Measurements from ENCODE around the gene TBCE. TPM values are rescaled to one million over a fixed set of nuclear protein-coding genes. Genes with fewer than 3 reads are reported as not detected.
"Not testable (repeated sequence)": the region's sequence is repeated elsewhere in the genome, so short reads cannot be mapped to it uniquely, and the experiment has no call there.

Gene TBCE
- total RNA-seq, 1 experiment from 2014 or later, result 45.6 TPM

DNA sequence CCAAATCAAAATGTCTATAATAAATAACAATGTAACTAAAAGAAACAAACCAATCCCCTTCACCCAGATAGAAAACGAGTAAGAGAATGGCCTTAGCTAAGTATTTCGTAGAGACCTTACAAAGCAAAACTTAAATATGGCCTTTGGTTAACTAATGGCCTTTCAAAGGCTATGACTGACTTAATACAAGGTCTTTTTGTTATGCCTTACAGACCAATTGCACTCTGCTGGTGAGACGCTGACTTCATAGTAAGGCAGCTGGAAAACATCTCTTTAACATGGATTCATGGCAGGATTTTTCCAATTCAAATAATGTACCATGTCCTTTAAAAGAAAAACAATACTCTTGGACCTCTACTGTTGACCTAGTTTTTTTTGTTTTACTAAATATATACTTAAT lies 15.8 kb upstream of the TBCE start:
- no peak overlapping the region for H3K4me3 Mint-ChIP-seq (ENCODE audit: unreplicated experiment)
- TF ChIP-seq, protein P1, sequence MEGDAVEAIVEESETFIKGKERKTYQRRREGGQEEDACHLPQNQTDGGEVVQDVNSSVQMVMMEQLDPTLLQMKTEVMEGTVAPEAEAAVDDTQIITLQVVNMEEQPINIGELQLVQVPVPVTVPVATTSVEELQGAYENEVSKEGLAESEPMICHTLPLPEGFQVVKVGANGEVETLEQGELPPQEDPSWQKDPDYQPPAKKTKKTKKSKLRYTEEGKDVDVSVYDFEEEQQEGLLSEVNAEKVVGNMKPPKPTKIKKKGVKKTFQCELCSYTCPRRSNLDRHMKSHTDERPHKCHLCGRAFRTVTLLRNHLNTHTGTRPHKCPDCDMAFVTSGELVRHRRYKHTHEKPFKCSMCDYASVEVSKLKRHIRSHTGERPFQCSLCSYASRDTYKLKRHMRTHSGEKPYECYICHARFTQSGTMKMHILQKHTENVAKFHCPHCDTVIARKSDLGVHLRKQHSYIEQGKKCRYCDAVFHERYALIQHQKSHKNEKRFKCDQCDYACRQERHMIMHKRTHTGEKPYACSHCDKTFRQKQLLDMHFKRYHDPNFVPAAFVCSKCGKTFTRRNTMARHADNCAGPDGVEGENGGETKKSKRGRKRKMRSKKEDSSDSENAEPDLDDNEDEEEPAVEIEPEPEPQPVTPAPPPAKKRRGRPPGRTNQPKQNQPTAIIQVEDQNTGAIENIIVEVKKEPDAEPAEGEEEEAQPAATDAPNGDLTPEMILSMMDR (IDR thresholded peaks at IDR 0.05; ENCODE audit: unreplicated experiment), result no peak

DNA sequence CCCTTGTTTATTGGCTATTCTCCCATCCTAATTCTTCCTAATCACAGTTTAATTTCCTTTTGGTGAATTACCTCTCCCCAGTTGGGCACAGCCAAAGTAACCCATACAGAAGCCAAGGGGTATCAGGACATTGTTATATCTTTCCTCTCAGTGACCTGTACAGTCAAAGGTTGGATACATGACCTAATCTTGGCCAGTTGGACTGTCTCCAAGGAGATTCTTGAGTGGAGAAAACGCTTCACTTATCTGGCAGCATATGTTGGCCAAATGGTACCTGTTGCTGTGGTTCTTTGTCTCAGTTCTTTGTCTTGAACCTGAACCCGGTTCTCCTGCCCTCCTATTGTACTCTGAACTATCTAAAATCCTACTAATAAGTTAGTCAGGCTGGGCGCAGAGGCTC lies 15.3 kb upstream of the TBCE start:
- Mint-ChIP-seq H3K9me3 (ENCODE audit: unreplicated experiment) (no peaks in the 10 kb centered on the region), H3K4me1 (ENCODE audit: insufficient read depth, unreplicated experiment) (no peaks in the 10 kb centered on the region), H3K36me3 (ENCODE audit: insufficient read depth, unreplicated experiment) (peaks cover 3% of the 10 kb centered on the region), H3K27ac (ENCODE audit: low read depth, unreplicated experiment) (no peak overlapping the region), H3K27me3 (ENCODE audit: insufficient read depth, unreplicated experiment) (no peaks in the 10 kb centered on the region), H3K4me3 (ENCODE audit: unreplicated experiment) (no peak overlapping the region)
- ChIA-PET POLR2A (interaction anchor here (0.6 to 1.9 kb wide), 4 partner anchors 12 to 191 kb away, joined by 3 to 6 read pairs (median 5); partner anchors contain the start of genes RBM34 and TBCE), CTCF (no interaction called here)
- intact Hi-C loops (cut with micrococcal nuclease), result no loop called here
- no peak for DNase-seq (ENCODE audit: unreplicated experiment)
- TF ChIP-seq, protein P1 (IDR thresholded peaks at IDR 0.05; ENCODE audit: unreplicated experiment), result no peak
- BruUV-seq (replicated peaks), result no TSS peak

More for the DNA sequence above, 15.8 kb upstream of the TBCE start:
- intact Hi-C loops (cut with micrococcal nuclease), result no loop called here
- Mint-ChIP-seq H3K27ac (ENCODE audit: low read depth, unreplicated experiment) (no peak overlapping the region), H3K4me1 (ENCODE audit: insufficient read depth, unreplicated experiment) (no peaks in the 10 kb centered on the region), H3K36me3 (ENCODE audit: insufficient read depth, unreplicated experiment) (peaks cover 6% of the 10 kb centered on the region), H3K27me3 (ENCODE audit: insufficient read depth, unreplicated experiment) (no peaks in the 10 kb centered on the region), H3K9me3 (ENCODE audit: unreplicated experiment) (no peaks in the 10 kb centered on the region)
- DNase-seq (ENCODE audit: unreplicated experiment), result no peak
- POLR2A ChIA-PET, result interaction anchor here (1.3 to 1.9 kb wide), 3 partner anchors 14 to 21 kb away, joined by 4 to 6 read pairs (median 5); partner anchors contain the start of gene TBCE
- CTCF ChIA-PET, result no interaction called here
- no TSS peak for BruUV-seq (replicated peaks)

DNA sequence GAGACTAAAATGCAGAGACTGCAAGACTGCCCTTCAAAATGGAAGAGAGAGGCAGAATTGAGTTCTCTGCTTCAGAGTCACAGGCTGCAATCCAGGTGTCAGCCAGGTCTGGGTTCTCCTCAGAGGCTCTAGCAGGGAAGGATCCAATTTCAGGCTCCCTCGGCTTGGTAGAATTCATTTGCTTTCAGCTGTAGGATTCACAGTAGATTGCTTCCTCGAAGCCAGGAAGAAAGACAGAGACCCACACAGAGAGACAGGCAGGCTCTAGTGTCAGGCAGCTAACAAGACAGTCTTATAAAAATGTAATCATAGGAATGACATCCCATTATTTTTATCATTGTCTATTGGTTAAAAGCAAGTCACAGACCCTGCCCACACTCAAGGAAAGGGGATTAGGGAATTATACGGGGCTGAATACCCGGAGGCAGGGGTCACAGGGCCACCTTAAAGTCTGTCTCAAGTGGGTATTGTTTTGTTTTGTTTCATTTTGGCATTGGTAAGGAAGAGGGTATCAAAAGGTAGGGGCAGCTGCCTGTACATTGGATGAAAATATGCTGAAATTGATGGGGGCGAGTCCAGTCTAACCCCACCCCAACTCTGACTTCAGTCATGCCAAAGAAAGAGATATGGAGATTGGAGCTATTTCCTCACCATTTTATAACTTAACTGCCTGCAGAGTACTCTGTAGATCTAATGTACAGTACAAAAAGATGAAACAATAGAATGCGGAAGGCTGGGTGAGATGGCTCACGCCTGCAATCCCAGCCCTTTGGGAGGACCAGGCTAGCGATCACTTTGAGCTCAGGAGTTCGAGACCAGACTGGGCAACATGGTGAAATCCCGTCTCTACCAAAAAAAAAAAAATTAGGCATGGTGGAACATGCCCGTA lies 9.5 kb upstream of the TBCE start:
- Mint-ChIP-seq H3K27ac (ENCODE audit: low read depth, unreplicated experiment) (no peak overlapping the region), H3K4me3 (ENCODE audit: unreplicated experiment) (no peak overlapping the region), H3K27me3 (ENCODE audit: insufficient read depth, unreplicated experiment) (no peaks in the 10 kb centered on the region), H3K9me3 (ENCODE audit: unreplicated experiment) (no peaks in the 10 kb centered on the region), H3K36me3 (ENCODE audit: insufficient read depth, unreplicated experiment) (no peaks in the 10 kb centered on the region), H3K4me1 (ENCODE audit: insufficient read depth, unreplicated experiment) (no peaks in the 10 kb centered on the region)
- DNase-seq (ENCODE audit: unreplicated experiment), result no peak
- ChIA-PET POLR2A (interaction anchor here (0.7 to 1.2 kb wide), 4 partner anchors 10 to 17 kb away, joined by 3 to 13 read pairs (median 4); partner anchors contain the start of gene TBCE), CTCF (interaction anchor here (0.7 to 1.7 kb wide), 7 partner anchors 23 to 370 kb away, joined by 3 to 7 read pairs (median 4); no protein-coding TSS in a partner anchor)
- TF ChIP-seq, protein P1 (IDR thresholded peaks at IDR 0.05; ENCODE audit: unreplicated experiment), result no peak
- no TSS peak for BruUV-seq (replicated peaks)
- intact Hi-C loops (cut with micrococcal nuclease), result no loop called here

DNA sequence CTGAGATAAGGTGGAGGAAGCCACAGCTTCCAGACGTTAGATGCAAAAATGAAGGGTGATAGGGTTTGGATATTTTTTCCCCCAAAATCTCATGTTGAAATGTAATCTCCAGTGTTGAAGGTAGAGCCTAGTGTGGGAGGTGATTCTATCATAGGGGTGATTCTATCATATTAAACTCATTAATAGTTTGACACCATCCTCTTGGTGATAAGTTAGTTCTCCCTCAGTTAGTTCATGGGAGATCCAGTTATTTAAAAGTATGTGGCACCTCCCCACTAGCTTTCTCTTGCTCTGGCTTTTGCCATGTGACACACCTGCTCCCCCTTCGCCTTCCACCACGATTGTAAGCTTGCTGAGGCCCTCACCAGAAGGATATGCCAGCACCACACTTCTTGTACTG lies 8.3 kb upstream of the TBCE start:
- no peaks in the 10 kb centered on the region for H3K9me3 Mint-ChIP-seq (ENCODE audit: unreplicated experiment)
- no peak overlapping the region for H3K4me3 Mint-ChIP-seq (ENCODE audit: unreplicated experiment)
- no peak for DNase-seq (ENCODE audit: unreplicated experiment)
- BruUV-seq (replicated peaks), result no TSS peak
- TF ChIP-seq, protein P1 (IDR thresholded peaks at IDR 0.05; ENCODE audit: unreplicated experiment), result no peak
- H3K4me1 Mint-ChIP-seq (ENCODE audit: insufficient read depth, unreplicated experiment), result no peaks in the 10 kb centered on the region
- no peaks in the 10 kb centered on the region for H3K36me3 Mint-ChIP-seq (ENCODE audit: insufficient read depth, unreplicated experiment)
- CTCF ChIA-PET, result interaction anchor here (0.6 to 1.5 kb wide), 5 partner anchors 17 to 107 kb away, joined by 3 to 7 read pairs (median 4); no protein-coding TSS in a partner anchor
- intact Hi-C loops (cut with micrococcal nuclease), result no loop called here
- no peak overlapping the region for H3K27ac Mint-ChIP-seq (ENCODE audit: low read depth, unreplicated experiment)
- H3K27me3 Mint-ChIP-seq (ENCODE audit: insufficient read depth, unreplicated experiment), result no peaks in the 10 kb centered on the region
- POLR2A ChIA-PET, result interaction anchor here (0.6 to 1.2 kb wide), 3 partner anchors 9 to 108 kb away, joined by 3 to 13 read pairs (median 3); partner anchors contain the start of gene TBCE

DNA sequence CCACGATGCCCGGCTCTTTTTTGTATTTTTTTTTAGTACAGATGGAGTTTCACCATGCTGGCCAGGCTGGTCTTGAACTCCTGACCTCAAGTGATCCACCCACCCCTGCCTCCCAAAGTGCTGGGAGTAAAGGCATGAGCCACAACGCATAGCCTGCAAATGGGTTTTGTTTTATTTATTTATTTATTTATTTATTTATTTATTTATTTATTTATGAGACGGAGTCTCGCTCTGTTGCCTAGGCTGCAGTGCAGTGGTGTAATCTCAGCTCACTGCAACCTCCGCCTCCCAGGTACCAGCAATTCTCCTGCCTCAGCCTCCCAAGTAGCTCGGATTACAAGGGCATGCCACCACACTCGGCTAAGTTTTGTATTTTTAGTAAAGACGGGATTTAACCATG lies 3.0 kb upstream of the TBCE start:
- DNase-seq (ENCODE audit: unreplicated experiment); H3K36me3 Mint-ChIP-seq (ENCODE audit: insufficient read depth, unreplicated experiment); H3K4me3 Mint-ChIP-seq (ENCODE audit: unreplicated experiment); intact Hi-C loops (cut with micrococcal nuclease); H3K27ac Mint-ChIP-seq (ENCODE audit: low read depth, unreplicated experiment); BruUV-seq (replicated peaks); H3K9me3 Mint-ChIP-seq (ENCODE audit: unreplicated experiment); H3K27me3 Mint-ChIP-seq (ENCODE audit: insufficient read depth, unreplicated experiment): not testable (repeated sequence)
- peaks cover 21% of the 10 kb centered on the region for H3K4me1 Mint-ChIP-seq (ENCODE audit: insufficient read depth, unreplicated experiment)
- ChIA-PET POLR2A (interaction anchor here (1.1 to 7.8 kb wide), 6 partner anchors 11 to 34 kb away, joined by 3 to 156 read pairs (median 4); partner anchors contain the start of genes ARID4B and GGPS1), CTCF (interaction anchor here (0.6 to 3.7 kb wide), 5 partner anchors 16 to 63 kb away, joined by 3 to 18 read pairs (median 3); no protein-coding TSS in a partner anchor)

All from MCF 10A (cell line).